GM18526 (cell line): Measurements from ENCODE around the gene NELFB.
A peak's percentile ranks its signal among the peaks of the same experiment; 100 is the strongest.

ENCODE experiments used
- POLR2A ChIP-seq: IDR thresholded peaks from 3 replicates; pipeline ENCODE4 v1.6.1; 2011; ENCODE audit not compliant: insufficient read length; ENCODE audit errors: extremely low read depth

Gene NELFB

GRCh38 chr9:137297966-137298365, 42.8 kb downstream of the NELFB start:
- no peak for TF ChIP-seq POLR2A

GRCh38 chr9:137298401-137299202, 43.5 kb downstream of the NELFB start:
- TF ChIP-seq POLR2A: no peak

- no peak for TF ChIP-seq POLR2A
Observed at GRCh38 chr9:137299203-137299565, 44.1 kb downstream of the NELFB start.

- no peak for TF ChIP-seq POLR2A
Observed at GRCh38 chr9:137299938-137300337, 44.8 kb downstream of the NELFB start.

- no peak for TF ChIP-seq POLR2A
Observed at GRCh38 chr9:137300567-137301080, 45.5 kb downstream of the NELFB start.

GRCh38 chr9:137301081-137301947, 46.2 kb downstream of the NELFB start:
- TF ChIP-seq POLR2A: no peak

GRCh38 chr9:137302118-137302448, 47.0 kb downstream of the NELFB start, which contains the start of gene NRARP:
Gene NRARP (minus strand): TSS chr9:137302271. CDS start chr9:137301928, 343 bp downstream.
- peak; percentile 81 for TF ChIP-seq POLR2A

GRCh38 chr9:137302449-137303150, 47.5 kb downstream of the NELFB start:
- no peak for TF ChIP-seq POLR2A

- no peak for TF ChIP-seq POLR2A
Observed at GRCh38 chr9:137303151-137303892, 48.2 kb downstream of the NELFB start.

- TF ChIP-seq POLR2A: no peak
Observed at GRCh38 chr9:137303893-137304382, 48.8 kb downstream of the NELFB start.

GRCh38 chr9:137304383-137305059, 49.4 kb downstream of the NELFB start:
- TF ChIP-seq POLR2A: no peak

- TF ChIP-seq POLR2A: no peak
Observed at GRCh38 chr9:137305060-137305797, 50.1 kb downstream of the NELFB start.

- TF ChIP-seq POLR2A: no peak
Observed at GRCh38 chr9:137305798-137306065, 50.6 kb downstream of the NELFB start.
